ENCODE results near the gene CLPTM1. TPM values are rescaled to one million over a fixed set of nuclear protein-coding genes. Genes with fewer than 3 reads are reported as not detected.

The CLPTM1 gene
- total RNA-seq, 1 donor from 2014 or later, result 115 TPM

DNA sequence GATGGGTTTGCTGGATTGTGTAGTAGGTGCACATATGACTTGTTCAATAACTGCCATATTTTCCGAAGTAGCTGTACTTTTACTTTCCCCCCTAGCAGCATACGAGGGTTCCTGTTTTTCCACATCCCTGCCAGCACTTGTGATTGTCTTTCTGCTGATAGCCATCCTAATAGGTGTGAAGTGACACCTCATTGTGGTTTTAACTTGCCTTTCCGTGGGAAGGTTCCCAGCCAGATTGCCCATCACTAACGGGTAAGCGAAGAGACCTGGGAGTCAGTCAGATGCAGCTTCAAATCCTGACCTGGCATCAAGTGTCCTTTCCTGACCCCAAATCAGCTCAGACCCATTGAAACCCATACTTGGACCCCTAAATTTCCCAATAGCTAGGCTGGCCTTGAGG, 4.5 kb downstream of the CLPTM1 start:
- Histone ChIP-seq H3K9ac (ENCODE audit: low read length) (no peak overlapping the region), H3K9me3 (ENCODE audit: insufficient read depth, low read depth, low read length) (no peaks in the 10 kb centered on the region), H3K27me3 (ENCODE audit: insufficient read depth, low read length) (no peaks in the 10 kb centered on the region), H2AFZ (ENCODE audit: low read depth, low read length) (no peak overlapping the region), H3K36me3 (ENCODE audit: insufficient read depth, low read length) (peaks cover 6% of the 10 kb centered on the region), H3K4me1 (ENCODE audit: insufficient read depth, low read length) (peaks cover 10% of the 10 kb centered on the region), H3K4me3 (ENCODE audit: insufficient read depth, low read depth, low read length) (no peak overlapping the region), H3K4me2 (ENCODE audit: low read length) (no peak overlapping the region), H3K79me2 (ENCODE audit: insufficient read depth, low read length) (peaks cover 77% of the 10 kb centered on the region), H3K27ac (ENCODE audit: low read depth, low read length) (no peak overlapping the region), H4K20me1 (ENCODE audit: insufficient read depth, low read length) (peaks cover 68% of the 10 kb centered on the region)
- no peak overlapping the region for H3K27ac Mint-ChIP-seq (ENCODE audit: unreplicated experiment)
- H3K9me3 Mint-ChIP-seq (ENCODE audit: unreplicated experiment), result no peaks in the 10 kb centered on the region
- DNase-seq (ENCODE audit: low read depth), result no peak
- TF ChIP-seq EZH2 (IDR thresholded peaks at IDR 0.05; ENCODE audit: insufficient read depth, low read length), result no peak
- TF ChIP-seq, protein P1, sequence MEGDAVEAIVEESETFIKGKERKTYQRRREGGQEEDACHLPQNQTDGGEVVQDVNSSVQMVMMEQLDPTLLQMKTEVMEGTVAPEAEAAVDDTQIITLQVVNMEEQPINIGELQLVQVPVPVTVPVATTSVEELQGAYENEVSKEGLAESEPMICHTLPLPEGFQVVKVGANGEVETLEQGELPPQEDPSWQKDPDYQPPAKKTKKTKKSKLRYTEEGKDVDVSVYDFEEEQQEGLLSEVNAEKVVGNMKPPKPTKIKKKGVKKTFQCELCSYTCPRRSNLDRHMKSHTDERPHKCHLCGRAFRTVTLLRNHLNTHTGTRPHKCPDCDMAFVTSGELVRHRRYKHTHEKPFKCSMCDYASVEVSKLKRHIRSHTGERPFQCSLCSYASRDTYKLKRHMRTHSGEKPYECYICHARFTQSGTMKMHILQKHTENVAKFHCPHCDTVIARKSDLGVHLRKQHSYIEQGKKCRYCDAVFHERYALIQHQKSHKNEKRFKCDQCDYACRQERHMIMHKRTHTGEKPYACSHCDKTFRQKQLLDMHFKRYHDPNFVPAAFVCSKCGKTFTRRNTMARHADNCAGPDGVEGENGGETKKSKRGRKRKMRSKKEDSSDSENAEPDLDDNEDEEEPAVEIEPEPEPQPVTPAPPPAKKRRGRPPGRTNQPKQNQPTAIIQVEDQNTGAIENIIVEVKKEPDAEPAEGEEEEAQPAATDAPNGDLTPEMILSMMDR (IDR thresholded peaks at IDR 0.05; ENCODE audit: insufficient read depth, low read depth, low read length), result no peak
- H3K4me3 Mint-ChIP-seq (ENCODE audit: unreplicated experiment), result peak overlapping the region; percentile 7
- FAIRE-seq, result no peak
- H3K27me3 Mint-ChIP-seq (ENCODE audit: low read depth, unreplicated experiment), result no peaks in the 10 kb centered on the region
- peaks cover 11% of the 10 kb centered on the region for H3K36me3 Mint-ChIP-seq (ENCODE audit: low read depth, unreplicated experiment)
- peaks cover 20% of the 10 kb centered on the region for H3K4me1 Mint-ChIP-seq (ENCODE audit: low read depth, unreplicated experiment)

DNA sequence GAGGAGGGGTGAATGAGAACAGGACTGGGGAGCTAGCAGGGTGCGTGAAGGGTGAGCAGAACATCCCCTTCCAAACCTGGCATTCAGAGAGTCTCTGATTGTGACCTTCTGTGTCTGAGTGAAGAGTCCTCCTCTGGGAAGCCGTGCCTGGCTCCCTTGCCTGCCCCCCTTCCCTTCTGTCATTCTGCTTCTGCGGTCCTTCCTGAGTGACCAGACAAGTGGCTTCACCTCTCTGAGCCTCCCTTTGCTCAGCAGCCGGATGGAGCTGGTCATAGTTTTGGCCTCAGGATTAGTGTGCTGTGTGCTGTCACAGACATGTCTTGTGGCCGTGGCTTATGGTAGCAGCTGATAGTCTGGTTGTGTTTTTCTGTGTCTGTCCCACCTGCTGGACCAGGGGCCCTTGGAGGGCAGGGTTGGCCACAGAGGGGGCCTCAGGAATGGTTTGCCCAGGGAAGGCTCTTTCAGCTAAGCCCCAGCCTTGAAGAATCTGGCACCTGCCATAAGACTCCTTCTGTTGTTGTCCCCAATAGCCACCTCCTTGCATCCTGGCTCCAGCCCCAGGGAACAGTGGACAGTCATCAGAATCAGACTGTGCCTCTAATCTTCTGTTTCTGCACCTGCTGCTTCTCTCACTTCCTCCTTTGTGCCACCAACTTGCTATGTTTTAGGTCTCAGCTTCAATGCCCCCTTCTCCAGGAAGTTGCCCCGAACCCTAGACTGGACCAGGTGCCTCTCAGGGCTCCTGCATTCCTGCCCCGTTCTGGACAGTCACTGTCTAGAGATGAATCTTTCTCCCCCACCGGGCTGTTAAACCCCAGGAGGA, 5.9 kb downstream of the CLPTM1 start:
- peaks cover 68% of the 10 kb centered on the region for H3K79me2 ChIP-seq (ENCODE audit: insufficient read depth, low read length)
- H3K27ac ChIP-seq (ENCODE audit: low read depth, low read length), result no peak overlapping the region
- H4K20me1 ChIP-seq (ENCODE audit: insufficient read depth, low read length), result peaks cover 66% of the 10 kb centered on the region
- Mint-ChIP-seq H3K27me3 (ENCODE audit: low read depth, unreplicated experiment) (no peaks in the 10 kb centered on the region), H3K9me3 (ENCODE audit: unreplicated experiment) (no peaks in the 10 kb centered on the region), H3K27ac (ENCODE audit: unreplicated experiment) (peak overlapping the region; percentile 73), H3K4me3 (ENCODE audit: unreplicated experiment) (no peak overlapping the region), H3K36me3 (ENCODE audit: low read depth, unreplicated experiment) (peaks cover 11% of the 10 kb centered on the region), H3K4me1 (ENCODE audit: low read depth, unreplicated experiment) (peaks cover 20% of the 10 kb centered on the region)
- FAIRE-seq, result no peak
- no peak for TF ChIP-seq EZH2 (IDR thresholded peaks at IDR 0.05; ENCODE audit: insufficient read depth, low read length)
- TF ChIP-seq, protein P1 (IDR thresholded peaks at IDR 0.05; ENCODE audit: insufficient read depth, low read depth, low read length), result no peak
- H3K4me1 ChIP-seq (ENCODE audit: insufficient read depth, low read length), result peaks cover 7% of the 10 kb centered on the region
- no peak overlapping the region for H3K4me2 ChIP-seq (ENCODE audit: low read length)
- H3K9ac ChIP-seq (ENCODE audit: low read length), result no peak overlapping the region
- no peaks in the 10 kb centered on the region for H3K9me3 ChIP-seq (ENCODE audit: insufficient read depth, low read depth, low read length)
- no peak overlapping the region for H3K4me3 ChIP-seq (ENCODE audit: insufficient read depth, low read depth, low read length)
- no peak overlapping the region for H2AFZ ChIP-seq (ENCODE audit: low read depth, low read length)
- H3K27me3 ChIP-seq (ENCODE audit: insufficient read depth, low read length), result no peaks in the 10 kb centered on the region
- DNase-seq (ENCODE audit: low read depth), result no peak
- peaks cover 10% of the 10 kb centered on the region for H3K36me3 ChIP-seq (ENCODE audit: insufficient read depth, low read length)

DNA sequence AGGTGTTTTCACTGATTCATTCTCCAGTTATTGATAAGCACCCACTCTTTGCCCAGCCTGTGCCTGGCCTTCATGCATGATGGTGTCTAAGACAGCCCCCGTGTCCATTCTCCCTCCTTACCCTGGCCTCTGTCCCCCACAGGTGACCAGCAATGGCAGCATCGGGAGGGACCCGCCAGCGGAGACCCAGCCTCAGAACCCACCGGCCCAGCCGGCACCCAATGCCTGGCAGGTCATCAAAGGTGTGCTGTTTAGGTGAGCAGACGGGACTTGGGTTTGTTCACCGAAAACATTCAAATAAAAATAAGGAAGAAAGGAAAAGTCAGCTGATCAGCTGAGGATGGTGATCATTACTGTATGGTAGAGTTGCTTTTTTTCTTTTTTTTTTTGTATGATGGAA, 6.6 kb downstream of the CLPTM1 start:
- no peak overlapping the region for H2AFZ ChIP-seq (ENCODE audit: low read depth, low read length)
- Mint-ChIP-seq H3K27me3 (ENCODE audit: low read depth, unreplicated experiment) (no peaks in the 10 kb centered on the region), H3K9me3 (ENCODE audit: unreplicated experiment) (no peaks in the 10 kb centered on the region), H3K4me3 (ENCODE audit: unreplicated experiment) (no peak overlapping the region), H3K4me1 (ENCODE audit: low read depth, unreplicated experiment) (peaks cover 18% of the 10 kb centered on the region), H3K36me3 (ENCODE audit: low read depth, unreplicated experiment) (peaks cover 11% of the 10 kb centered on the region), H3K27ac (ENCODE audit: unreplicated experiment) (no peak overlapping the region)
- H3K4me1 ChIP-seq (ENCODE audit: insufficient read depth, low read length), result peaks cover under 1% of the 10 kb centered on the region
- H3K79me2 ChIP-seq (ENCODE audit: insufficient read depth, low read length), result peaks cover 61% of the 10 kb centered on the region
- H3K4me2 ChIP-seq (ENCODE audit: low read length), result no peak overlapping the region
- DNase-seq (ENCODE audit: low read depth) (no peak), FAIRE-seq (no peak)
- peaks cover 10% of the 10 kb centered on the region for H3K36me3 ChIP-seq (ENCODE audit: insufficient read depth, low read length)
- H3K9me3 ChIP-seq (ENCODE audit: insufficient read depth, low read depth, low read length), result no peaks in the 10 kb centered on the region
- H3K9ac ChIP-seq (ENCODE audit: low read length), result no peak overlapping the region
- peaks cover 59% of the 10 kb centered on the region for H4K20me1 ChIP-seq (ENCODE audit: insufficient read depth, low read length)
- H3K27me3 ChIP-seq (ENCODE audit: insufficient read depth, low read length), result no peaks in the 10 kb centered on the region
- no peak overlapping the region for H3K27ac ChIP-seq (ENCODE audit: low read depth, low read length)
- no peak for TF ChIP-seq EZH2 (IDR thresholded peaks at IDR 0.05; ENCODE audit: insufficient read depth, low read length)
- TF ChIP-seq, protein P1 (IDR thresholded peaks at IDR 0.05; ENCODE audit: insufficient read depth, low read depth, low read length), result no peak
- H3K4me3 ChIP-seq (ENCODE audit: insufficient read depth, low read depth, low read length), result no peak overlapping the region
